GM19328 (cell line): Measurements from ENCODE around the gene TAX1BP3.
A peak's percentile ranks its signal among the peaks of the same experiment; 100 is the strongest.
"Not testable (repeated sequence)": the region's sequence is repeated elsewhere in the genome, so short reads cannot be mapped to it uniquely, and the experiment has no call there.

Source experiments
- ATAC-seq: cut with Tn5 transposase; IDR thresholded peaks from one replicate; pipeline ENCODE4 v1.9.1; 2021; ENCODE audit warnings: mild to moderate bottlenecking, moderate library complexity; ENCODE audit not compliant: unreplicated experiment

TAX1BP3 gene

GRCh38 chr17:3668279-3669084, at the start of gene TAX1BP3, which contains the start of gene EMC6:
Gene TAX1BP3 (minus strand): TSS chr17:3668578. CDS start chr17:3668526, 52 bp downstream.
Gene EMC6 (plus strand): TSS chr17:3668812. CDS start chr17:3669147, 335 bp downstream.
- ATAC-seq = peak; percentile 83

- no peak for ATAC-seq
Measured at GRCh38 chr17:3715296-3715695, 46.9 kb upstream of the TAX1BP3 start.

GRCh38 chr17:3712811-3713463, 44.6 kb upstream of the TAX1BP3 start:
- ATAC-seq = no peak

GRCh38 chr17:3710951-3711383, 42.6 kb upstream of the TAX1BP3 start:
- ATAC-seq = peak; percentile 86

GRCh38 chr17:3708366-3708765, 40.0 kb upstream of the TAX1BP3 start:
- ATAC-seq = no peak

- not testable (repeated sequence) for ATAC-seq
Measured at GRCh38 chr17:3705718-3705984, 37.3 kb upstream of the TAX1BP3 start.

GRCh38 chr17:3704931-3705717, 36.7 kb upstream of the TAX1BP3 start:
- ATAC-seq = no peak

GRCh38 chr17:3702041-3702539, 33.7 kb upstream of the TAX1BP3 start:
- ATAC-seq = not testable (repeated sequence)

- no peak for ATAC-seq
Measured at GRCh38 chr17:3699951-3700350, 31.6 kb upstream of the TAX1BP3 start.

- no peak for ATAC-seq
Measured at GRCh38 chr17:3698139-3698538, 29.8 kb upstream of the TAX1BP3 start.

GRCh38 chr17:3697103-3697476, 28.7 kb upstream of the TAX1BP3 start:
- ATAC-seq = no peak

- no peak for ATAC-seq
Measured at GRCh38 chr17:3695723-3696411, 27.5 kb upstream of the TAX1BP3 start, which contains the start of gene P2RX5. Gene P2RX5 (minus strand): TSS chr17:3696155. CDS start chr17:3696005, 150 bp downstream.

- no peak for ATAC-seq
Measured at GRCh38 chr17:3695129-3695722, 26.8 kb upstream of the TAX1BP3 start.

- ATAC-seq = no peak
Measured at GRCh38 chr17:3693829-3694231, 25.5 kb upstream of the TAX1BP3 start.

- no peak for ATAC-seq
Measured at GRCh38 chr17:3693141-3693540, 24.8 kb upstream of the TAX1BP3 start.

- ATAC-seq = no peak
Measured at GRCh38 chr17:3692346-3692745, 24.0 kb upstream of the TAX1BP3 start.

- no peak for ATAC-seq
Measured at GRCh38 chr17:3691617-3692067, 23.3 kb upstream of the TAX1BP3 start.

GRCh38 chr17:3690094-3690715, 21.8 kb upstream of the TAX1BP3 start:
- ATAC-seq = no peak

GRCh38 chr17:3689262-3690093, 21.1 kb upstream of the TAX1BP3 start:
- ATAC-seq = no peak
